GM23338 (cell line): ENCODE measurements around the gene RNF130. TPM values are rescaled to one million over a fixed set of nuclear protein-coding genes. Genes with fewer than 3 reads are reported as not detected.

Source experiments
- ATAC-seq: fragments of 200-7000 bp; cut with Tn5 transposase; 3 replicates; pipeline ENCODE4 v1.9.1; 2020
- DNase-seq: peaks from one replicate; pipeline ENCODE4 v3.0.0-alpha.2; 2015; ENCODE audit warnings: low spot score
- H2AFZ ChIP-seq: fragments of 200-600 bp; sonication (generic); 2 replicates; pipeline ENCODE4 v1.8.0; 2016; ENCODE audit warnings: antibody characterized with exemption, mild to moderate bottlenecking, moderate library complexity
- H3F3A ChIP-seq: fragments of 200-600 bp; sonication (generic); replicated peaks from 2 replicates; pipeline ENCODE4 v1.8.0; 2017; ENCODE audit warnings: antibody characterized with exemption, mixed run types, low read depth
- H3K27ac ChIP-seq: fragments of 200-600 bp; sonication (generic); 2 replicates; pipeline ENCODE4 v1.6.1; 2016; ENCODE audit warnings: low read depth
- H3K27me3 ChIP-seq: fragments of 200-600 bp; sonication (generic); 2 replicates; pipeline ENCODE4 v1.8.0; 2016; ENCODE audit warnings: mild to moderate bottlenecking, mixed run types, moderate library complexity; ENCODE audit not compliant: insufficient read depth
- H3K36me3 ChIP-seq: fragments of 200-600 bp; sonication (generic); 2 replicates; pipeline ENCODE4 v1.8.0; 2016; ENCODE audit warnings: mild to moderate bottlenecking; ENCODE audit not compliant: insufficient read depth
- H3K4me1 ChIP-seq: fragments of 200-600 bp; sonication (generic); 2 replicates; pipeline ENCODE4 v1.8.0; 2016; ENCODE audit warnings: mild to moderate bottlenecking, moderate library complexity; ENCODE audit not compliant: insufficient read depth
- H3K4me2 ChIP-seq: fragments of 200-600 bp; sonication (generic); 2 replicates; pipeline ENCODE4 v1.7.1; 2017; ENCODE audit warnings: mixed run types
- H3K4me3 ChIP-seq: fragments of 200-600 bp; sonication (generic); 2 replicates; pipeline ENCODE4 v1.6.1; 2016; ENCODE audit warnings: mixed run types
- H3K79me2 ChIP-seq: fragments of 200-600 bp; sonication (generic); replicated peaks from 2 replicates; pipeline ENCODE4 v1.8.0; 2017; ENCODE audit warnings: mild to moderate bottlenecking; ENCODE audit not compliant: insufficient read depth
- H3K9me2 ChIP-seq: fragments of 200-600 bp; sonication (generic); 2 replicates; pipeline ENCODE4 v1.8.0; 2017; ENCODE audit not compliant: insufficient read depth
- H4K20me1 ChIP-seq: fragments of 200-600 bp; sonication (generic); replicated peaks from 2 replicates; pipeline ENCODE4 v1.8.0; 2017; ENCODE audit warnings: mild to moderate bottlenecking; ENCODE audit not compliant: insufficient read depth
- H3K27ac Mint-ChIP-seq: 2 replicates; pipeline ENCODE4 v1.8.0; 2020; ENCODE audit warnings: inconsistent platforms, mild to moderate bottlenecking, moderate library complexity, mixed read lengths
- H3K27me3 Mint-ChIP-seq: 3 replicates; pipeline ENCODE4 v1.8.0; 2022; ENCODE audit warnings: low read depth, mild to moderate bottlenecking, moderate library complexity, mixed read lengths, inconsistent platforms; ENCODE audit not compliant: insufficient read depth, poor library complexity
- H3K36me3 Mint-ChIP-seq: 3 replicates; pipeline ENCODE4 v1.8.0; 2021; ENCODE audit warnings: low read depth, mild to moderate bottlenecking, inconsistent platforms, moderate library complexity, mixed read lengths
- H3K4me1 Mint-ChIP-seq: 3 replicates; pipeline ENCODE4 v1.8.0; 2020; ENCODE audit warnings: mild to moderate bottlenecking, inconsistent platforms, mixed read lengths
- H3K4me3 Mint-ChIP-seq: 3 replicates; pipeline ENCODE4 v1.8.0; 2021; ENCODE audit warnings: moderate library complexity, mild to moderate bottlenecking, inconsistent platforms, mixed read lengths
- H3K9me3 Mint-ChIP-seq: 3 replicates; pipeline ENCODE4 v1.8.0; 2020; ENCODE audit warnings: moderate library complexity, mild to moderate bottlenecking, inconsistent platforms, mixed read lengths
- CREB1 ChIP-seq: fragments of 250-450 bp; sonication (Bioruptor Pico); IDR thresholded peaks from 2 replicates; pipeline ENCODE4 v1.5.0; 2020; ENCODE audit warnings: low read depth, mild to moderate bottlenecking, moderate library complexity
- EZH2 ChIP-seq: fragments of 200-600 bp; sonication (generic); IDR thresholded peaks from one replicate; pipeline ENCODE4 v1.8.0; 2017; ENCODE audit warnings: antibody characterized with exemption, mild to moderate bottlenecking, low read depth; ENCODE audit not compliant: unreplicated experiment
- EZH2phosphoT487 ChIP-seq: fragments of 200-600 bp; sonication (generic); IDR thresholded peaks from one replicate; pipeline ENCODE4 v1.8.1; 2018; ENCODE audit warnings: antibody characterized with exemption; ENCODE audit not compliant: unreplicated experiment
- JUNB ChIP-seq: IDR thresholded peaks from one replicate; pipeline ENCODE4 v1.6.1; 2016; ENCODE audit warnings: antibody characterized with exemption; ENCODE audit not compliant: unreplicated experiment
- NANOG ChIP-seq: IDR thresholded peaks from 2 replicates; pipeline ENCODE4 v1.6.1; 2016; ENCODE audit warnings: antibody characterized with exemption, borderline replicate concordance
- POLR2AphosphoS5 ChIP-seq: IDR thresholded peaks from 2 replicates; pipeline ENCODE4 v1.6.1; 2016; ENCODE audit warnings: antibody characterized with exemption, low read depth
- STAT1 ChIP-seq: IDR thresholded peaks from one replicate; pipeline ENCODE4 v1.6.1; 2016; ENCODE audit warnings: antibody characterized with exemption; ENCODE audit not compliant: unreplicated experiment
- ZNF114 ChIP-seq: fragments of 250-450 bp; sonication (Bioruptor Pico); IDR thresholded peaks from 2 replicates; pipeline ENCODE4 v1.5.0; 2020; ENCODE audit warnings: mild to moderate bottlenecking, moderate library complexity
- polyA plus RNA-seq: library from polyadenylated mRNA; unstranded; fragments of >200 nt; fragmentation: Nextera tagmentation; extraction: Ambion mirVana; gene quantifications from 2 replicates; pipeline ENCODE4 v1.2.1, GENCODE V29; 2016
- total RNA-seq: library from RNA; depleted of rRNA; stranded (reverse); fragments of >200 nt; shearing (Covaris generic); gene quantifications from 2 replicates; pipeline ENCODE4 v1.2.3, GENCODE V29; 2014
- TF ChIP-seq, protein P1 (sequence below), 2 experiments: fragments of 200-600 bp in 1 of 2; sonication (generic) in 1 of 2; conservative IDR thresholded peaks; 2 replicates each; pipeline versions ENCODE4 v1.5.1 to v1.6.1; 2016 to 2017; ENCODE audit warnings: antibody characterized with exemption in 2 of 2, low read depth in 2 of 2, mild to moderate bottlenecking in 2 of 2, moderate library complexity in 1 of 2
- TF ChIP-seq, protein P2 (sequence below): IDR thresholded peaks from 2 replicates; pipeline ENCODE4 v1.6.1; 2016; ENCODE audit warnings: antibody characterized with exemption
- TF ChIP-seq, protein P3 (sequence below): IDR thresholded peaks from one replicate; pipeline ENCODE4 v1.6.1; 2018; ENCODE audit warnings: antibody characterized with exemption; ENCODE audit not compliant: unreplicated experiment

The RNF130 gene
- total and polyA plus RNA-seq, 2 experiments from 2014 or later, result 60.1 to 97.3 TPM

DNA sequence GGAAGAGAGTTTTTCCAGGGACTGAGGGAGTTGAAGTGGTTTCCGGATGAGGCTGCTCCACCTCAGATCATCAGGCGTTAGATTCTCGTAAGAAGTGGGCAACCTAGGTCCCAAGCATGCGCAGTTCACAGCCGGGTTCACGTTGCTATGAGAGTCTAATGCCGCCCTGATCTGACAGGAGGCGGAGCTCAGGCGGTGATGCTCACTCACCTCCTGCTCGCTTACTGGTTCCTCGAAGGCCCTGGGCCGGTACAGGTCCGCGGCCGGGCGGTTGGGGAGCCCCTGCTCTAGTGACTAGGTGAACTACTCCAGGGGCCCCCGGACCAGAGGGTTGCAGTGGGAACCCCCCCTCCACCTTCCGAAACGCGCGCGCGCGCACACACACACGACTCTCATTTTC is 997 bp upstream of the RNF130 start (continued):
- no peak for TF ChIP-seq EZH2phosphoT487
- TF ChIP-seq STAT1, result no peak
- no peak for TF ChIP-seq EZH2
- TF ChIP-seq, protein P1, sequence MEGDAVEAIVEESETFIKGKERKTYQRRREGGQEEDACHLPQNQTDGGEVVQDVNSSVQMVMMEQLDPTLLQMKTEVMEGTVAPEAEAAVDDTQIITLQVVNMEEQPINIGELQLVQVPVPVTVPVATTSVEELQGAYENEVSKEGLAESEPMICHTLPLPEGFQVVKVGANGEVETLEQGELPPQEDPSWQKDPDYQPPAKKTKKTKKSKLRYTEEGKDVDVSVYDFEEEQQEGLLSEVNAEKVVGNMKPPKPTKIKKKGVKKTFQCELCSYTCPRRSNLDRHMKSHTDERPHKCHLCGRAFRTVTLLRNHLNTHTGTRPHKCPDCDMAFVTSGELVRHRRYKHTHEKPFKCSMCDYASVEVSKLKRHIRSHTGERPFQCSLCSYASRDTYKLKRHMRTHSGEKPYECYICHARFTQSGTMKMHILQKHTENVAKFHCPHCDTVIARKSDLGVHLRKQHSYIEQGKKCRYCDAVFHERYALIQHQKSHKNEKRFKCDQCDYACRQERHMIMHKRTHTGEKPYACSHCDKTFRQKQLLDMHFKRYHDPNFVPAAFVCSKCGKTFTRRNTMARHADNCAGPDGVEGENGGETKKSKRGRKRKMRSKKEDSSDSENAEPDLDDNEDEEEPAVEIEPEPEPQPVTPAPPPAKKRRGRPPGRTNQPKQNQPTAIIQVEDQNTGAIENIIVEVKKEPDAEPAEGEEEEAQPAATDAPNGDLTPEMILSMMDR (conservative IDR thresholded peaks at IDR 0.05; ENCODE audit: low read depth in 2 of 2), result no peak
- no peak for TF ChIP-seq JUNB
- TF ChIP-seq, protein P2, sequence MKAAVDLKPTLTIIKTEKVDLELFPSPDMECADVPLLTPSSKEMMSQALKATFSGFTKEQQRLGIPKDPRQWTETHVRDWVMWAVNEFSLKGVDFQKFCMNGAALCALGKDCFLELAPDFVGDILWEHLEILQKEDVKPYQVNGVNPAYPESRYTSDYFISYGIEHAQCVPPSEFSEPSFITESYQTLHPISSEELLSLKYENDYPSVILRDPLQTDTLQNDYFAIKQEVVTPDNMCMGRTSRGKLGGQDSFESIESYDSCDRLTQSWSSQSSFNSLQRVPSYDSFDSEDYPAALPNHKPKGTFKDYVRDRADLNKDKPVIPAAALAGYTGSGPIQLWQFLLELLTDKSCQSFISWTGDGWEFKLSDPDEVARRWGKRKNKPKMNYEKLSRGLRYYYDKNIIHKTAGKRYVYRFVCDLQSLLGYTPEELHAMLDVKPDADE, result no peak
- no peak for TF ChIP-seq POLR2AphosphoS5
- TF ChIP-seq ZNF114 (CRISPR knock-in tag), result no peak
- TF ChIP-seq CREB1 (CRISPR knock-in tag), result no peak
- TF ChIP-seq, protein P3, sequence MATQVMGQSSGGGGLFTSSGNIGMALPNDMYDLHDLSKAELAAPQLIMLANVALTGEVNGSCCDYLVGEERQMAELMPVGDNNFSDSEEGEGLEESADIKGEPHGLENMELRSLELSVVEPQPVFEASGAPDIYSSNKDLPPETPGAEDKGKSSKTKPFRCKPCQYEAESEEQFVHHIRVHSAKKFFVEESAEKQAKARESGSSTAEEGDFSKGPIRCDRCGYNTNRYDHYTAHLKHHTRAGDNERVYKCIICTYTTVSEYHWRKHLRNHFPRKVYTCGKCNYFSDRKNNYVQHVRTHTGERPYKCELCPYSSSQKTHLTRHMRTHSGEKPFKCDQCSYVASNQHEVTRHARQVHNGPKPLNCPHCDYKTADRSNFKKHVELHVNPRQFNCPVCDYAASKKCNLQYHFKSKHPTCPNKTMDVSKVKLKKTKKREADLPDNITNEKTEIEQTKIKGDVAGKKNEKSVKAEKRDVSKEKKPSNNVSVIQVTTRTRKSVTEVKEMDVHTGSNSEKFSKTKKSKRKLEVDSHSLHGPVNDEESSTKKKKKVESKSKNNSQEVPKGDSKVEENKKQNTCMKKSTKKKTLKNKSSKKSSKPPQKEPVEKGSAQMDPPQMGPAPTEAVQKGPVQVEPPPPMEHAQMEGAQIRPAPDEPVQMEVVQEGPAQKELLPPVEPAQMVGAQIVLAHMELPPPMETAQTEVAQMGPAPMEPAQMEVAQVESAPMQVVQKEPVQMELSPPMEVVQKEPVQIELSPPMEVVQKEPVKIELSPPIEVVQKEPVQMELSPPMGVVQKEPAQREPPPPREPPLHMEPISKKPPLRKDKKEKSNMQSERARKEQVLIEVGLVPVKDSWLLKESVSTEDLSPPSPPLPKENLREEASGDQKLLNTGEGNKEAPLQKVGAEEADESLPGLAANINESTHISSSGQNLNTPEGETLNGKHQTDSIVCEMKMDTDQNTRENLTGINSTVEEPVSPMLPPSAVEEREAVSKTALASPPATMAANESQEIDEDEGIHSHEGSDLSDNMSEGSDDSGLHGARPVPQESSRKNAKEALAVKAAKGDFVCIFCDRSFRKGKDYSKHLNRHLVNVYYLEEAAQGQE, result no peak
- TF ChIP-seq NANOG, result no peak

DNA sequence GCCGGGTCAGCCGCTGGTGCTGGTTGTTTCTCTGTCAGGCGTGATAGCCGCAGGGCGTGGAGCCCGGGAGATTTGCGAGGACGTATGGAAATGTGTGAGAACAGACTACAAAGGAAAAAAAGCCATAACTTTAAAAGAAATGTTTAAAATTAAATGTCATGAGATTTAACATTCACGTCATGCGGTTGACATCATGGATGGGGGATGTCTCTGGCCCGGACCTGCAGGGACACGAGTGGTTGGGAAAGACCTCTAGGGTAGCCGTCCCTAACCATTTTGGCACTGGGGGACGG is 643 bp upstream of the RNF130 start:
- Histone ChIP-seq H3K9me2 (no peaks in the 10 kb centered on the region), H3K79me2 (peaks cover 40% of the 10 kb centered on the region), H4K20me1 (peaks cover 18% of the 10 kb centered on the region), H3K27me3 (peaks cover 35% of the 10 kb centered on the region), H2AFZ (no peak overlapping the region), H3F3A (no peaks in the 10 kb centered on the region), H3K36me3 (no peaks in the 10 kb centered on the region), H3K4me2 (0 out of 2 replicates have a peak overlapping the region, but pooled peaks have one; percentile 73), H3K4me3 (peak overlapping the region; percentile 91), H3K27ac (no peak overlapping the region), H3K4me1 (peaks cover 34% of the 10 kb centered on the region)
- no peak for ATAC-seq
- Mint-ChIP-seq H3K36me3 (peaks cover 17% of the 10 kb centered on the region), H3K9me3 (peaks cover 22% of the 10 kb centered on the region), H3K27ac (no peak overlapping the region), H3K4me3 (peak overlapping the region; percentile 55), H3K27me3 (peaks cover 29% of the 10 kb centered on the region), H3K4me1 (peaks cover 32% of the 10 kb centered on the region)
- TF ChIP-seq ZNF114 (CRISPR knock-in tag) (peak; percentile 85), CREB1 (CRISPR knock-in tag) (no peak), STAT1 (no peak)
- TF ChIP-seq, protein P1 (conservative IDR thresholded peaks at IDR 0.05; ENCODE audit: low read depth in 2 of 2), result no peak
- no peak for DNase-seq
